ENCODE results near the gene ZMYND11.

Gene ZMYND11

DNA sequence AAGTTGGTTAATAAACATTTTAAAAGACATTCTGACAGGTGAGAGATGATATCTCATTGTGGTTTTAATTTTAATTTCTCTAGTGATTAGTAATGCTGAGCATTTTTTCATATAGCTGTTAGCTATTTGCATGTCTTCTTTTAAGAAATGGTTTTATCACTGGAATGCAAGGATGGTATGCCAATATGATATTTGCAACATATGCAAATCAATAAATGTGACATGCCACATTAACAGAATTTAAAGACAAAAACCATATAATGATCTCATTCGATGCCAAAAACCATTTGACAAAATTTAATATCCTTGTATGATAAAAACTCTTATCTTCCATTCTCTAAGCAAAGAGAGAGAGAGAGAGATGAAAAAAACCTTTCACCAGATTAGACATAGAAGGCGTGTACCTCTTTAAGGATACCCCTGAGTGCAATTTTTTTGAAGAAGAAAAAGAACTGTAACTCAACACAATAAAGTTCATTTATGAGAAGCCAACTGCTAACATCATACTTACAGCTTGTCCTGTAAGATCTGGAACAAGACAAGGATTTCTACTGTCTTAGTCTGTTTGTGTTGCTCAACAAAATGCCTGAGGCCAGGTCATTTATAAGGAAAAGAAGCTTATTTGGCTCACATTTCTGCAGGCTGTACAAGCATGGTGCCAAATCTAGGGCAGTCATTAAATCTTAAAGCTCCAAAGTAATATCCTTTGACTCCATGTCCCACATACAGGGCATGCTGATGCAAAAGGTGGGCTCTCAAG is 39.7 kb upstream of the ZMYND11 start:
- TF ChIP-seq, protein P1, sequence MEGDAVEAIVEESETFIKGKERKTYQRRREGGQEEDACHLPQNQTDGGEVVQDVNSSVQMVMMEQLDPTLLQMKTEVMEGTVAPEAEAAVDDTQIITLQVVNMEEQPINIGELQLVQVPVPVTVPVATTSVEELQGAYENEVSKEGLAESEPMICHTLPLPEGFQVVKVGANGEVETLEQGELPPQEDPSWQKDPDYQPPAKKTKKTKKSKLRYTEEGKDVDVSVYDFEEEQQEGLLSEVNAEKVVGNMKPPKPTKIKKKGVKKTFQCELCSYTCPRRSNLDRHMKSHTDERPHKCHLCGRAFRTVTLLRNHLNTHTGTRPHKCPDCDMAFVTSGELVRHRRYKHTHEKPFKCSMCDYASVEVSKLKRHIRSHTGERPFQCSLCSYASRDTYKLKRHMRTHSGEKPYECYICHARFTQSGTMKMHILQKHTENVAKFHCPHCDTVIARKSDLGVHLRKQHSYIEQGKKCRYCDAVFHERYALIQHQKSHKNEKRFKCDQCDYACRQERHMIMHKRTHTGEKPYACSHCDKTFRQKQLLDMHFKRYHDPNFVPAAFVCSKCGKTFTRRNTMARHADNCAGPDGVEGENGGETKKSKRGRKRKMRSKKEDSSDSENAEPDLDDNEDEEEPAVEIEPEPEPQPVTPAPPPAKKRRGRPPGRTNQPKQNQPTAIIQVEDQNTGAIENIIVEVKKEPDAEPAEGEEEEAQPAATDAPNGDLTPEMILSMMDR (IDR thresholded peaks at IDR 0.05; ENCODE audit: insufficient read depth, low read length, poor library complexity, severe bottlenecking) = no peak
- H3K27me3 ChIP-seq (replicated peaks; ENCODE audit: control insufficient read depth, insufficient read depth, low read length) = no peaks in the 10 kb centered on the region
- no peak for DNase-seq (ENCODE audit: extremely low read depth, insufficient read length)

DNA sequence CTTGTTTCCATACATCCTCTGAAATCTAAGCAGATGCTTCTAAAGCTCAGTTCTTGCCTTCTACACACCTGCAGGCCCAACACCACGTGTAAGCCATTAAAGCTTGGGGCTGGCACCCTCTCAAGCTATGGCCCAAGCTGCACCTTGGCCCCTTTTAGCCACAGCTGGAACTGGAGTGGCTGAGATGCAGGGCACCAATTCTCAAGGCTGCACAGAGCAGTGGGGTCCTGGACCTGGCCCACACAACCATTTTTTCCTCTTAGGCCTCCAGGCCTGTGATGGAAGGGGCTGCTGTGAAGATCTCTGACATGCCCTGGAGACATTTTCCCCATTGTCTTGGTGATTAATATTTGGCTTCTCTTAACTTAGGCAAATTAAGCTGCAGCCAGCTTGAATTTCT is 38.8 kb upstream of the ZMYND11 start:
- Histone ChIP-seq H3K36me3 (ENCODE audit: control insufficient read depth, insufficient read depth, low read length) (no peaks in the 10 kb centered on the region), H3K27me3 (replicated peaks; ENCODE audit: control insufficient read depth, insufficient read depth, low read length) (no peaks in the 10 kb centered on the region), H3K4me3 (replicated peaks; ENCODE audit: low read depth, low read length) (no peak overlapping the region)
- DNase-seq (ENCODE audit: extremely low read depth, insufficient read length) = no peak
- TF ChIP-seq, protein P1 (IDR thresholded peaks at IDR 0.05; ENCODE audit: insufficient read depth, low read length, poor library complexity, severe bottlenecking) = no peak

More for the DNA sequence above, 39.7 kb upstream of the ZMYND11 start:
- Histone ChIP-seq H3K4me3 (replicated peaks; ENCODE audit: low read depth, low read length) (no peak overlapping the region), H3K36me3 (ENCODE audit: control insufficient read depth, insufficient read depth, low read length) (no peaks in the 10 kb centered on the region)

DNA sequence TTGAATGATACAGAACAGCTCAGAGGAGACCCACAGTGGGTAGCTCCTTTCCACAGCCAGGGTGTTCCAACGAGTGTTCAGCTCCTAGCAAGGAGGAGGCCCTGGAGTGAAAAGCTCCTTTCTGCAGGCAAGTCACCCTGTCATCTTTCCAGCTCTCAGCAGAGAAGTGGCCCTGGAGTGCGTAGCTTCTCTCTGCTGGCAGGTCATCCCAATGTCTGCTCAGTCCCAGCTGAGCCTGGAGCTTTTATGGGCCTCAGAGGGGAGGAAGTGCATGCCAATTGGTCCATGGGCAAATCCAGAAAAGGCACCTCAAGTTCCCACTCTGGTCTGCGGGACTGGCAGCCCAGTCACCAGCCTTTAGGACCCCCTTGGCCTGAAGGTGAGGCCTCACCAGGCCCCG is 30.8 kb upstream of the ZMYND11 start:
- Histone ChIP-seq H3K4me3 (replicated peaks; ENCODE audit: low read depth, low read length) (no peak overlapping the region), H3K27me3 (replicated peaks; ENCODE audit: control insufficient read depth, insufficient read depth, low read length) (no peaks in the 10 kb centered on the region), H3K36me3 (ENCODE audit: control insufficient read depth, insufficient read depth, low read length) (no peaks in the 10 kb centered on the region)
- no peak for DNase-seq (ENCODE audit: extremely low read depth, insufficient read length)
- TF ChIP-seq, protein P1 (IDR thresholded peaks at IDR 0.05; ENCODE audit: insufficient read depth, low read length, poor library complexity, severe bottlenecking) = no peak

DNA sequence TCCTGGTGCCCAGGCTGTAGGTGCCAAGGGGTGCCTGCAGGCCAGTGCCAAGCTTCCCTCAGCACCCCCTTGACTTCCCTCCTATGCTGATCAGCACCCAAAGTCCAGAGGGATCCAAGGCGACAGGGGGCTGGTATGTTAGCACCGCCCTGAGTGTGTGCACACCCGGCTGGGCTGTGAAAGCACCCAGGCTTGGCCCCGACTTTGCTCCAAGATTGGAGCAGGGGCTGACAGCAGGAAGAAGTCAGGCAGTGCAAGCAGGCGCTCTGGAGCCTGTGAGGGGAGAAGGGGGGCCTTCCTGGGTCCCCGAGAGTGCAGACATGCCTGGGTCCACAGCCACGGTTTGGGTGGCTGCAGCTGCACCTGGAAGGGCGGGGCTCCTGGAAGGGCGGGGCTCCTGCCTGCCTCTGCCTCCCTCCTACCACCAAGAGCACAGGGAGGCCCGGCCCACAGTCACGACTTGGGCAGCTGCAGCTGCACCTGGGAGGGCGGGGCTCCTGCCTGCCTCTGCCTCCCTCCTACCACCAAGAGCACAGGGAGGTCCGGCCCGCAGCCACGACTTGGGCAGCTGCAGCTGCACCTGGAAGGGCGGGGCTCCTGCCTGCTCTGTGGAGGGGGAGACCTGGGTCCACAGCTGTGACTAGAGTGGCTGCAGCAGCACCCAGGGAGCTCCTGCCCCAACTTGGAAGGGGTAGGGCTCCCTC is 30.2 kb upstream of the ZMYND11 start:
- DNase-seq (ENCODE audit: extremely low read depth, insufficient read length) = no peak
- TF ChIP-seq, protein P1 (IDR thresholded peaks at IDR 0.05; ENCODE audit: insufficient read depth, low read length, poor library complexity, severe bottlenecking) = no peak
- no peaks in the 10 kb centered on the region for H3K36me3 ChIP-seq (ENCODE audit: control insufficient read depth, insufficient read depth, low read length)
- no peaks in the 10 kb centered on the region; the same call in 1 of the 2 replicates for H3K27me3 ChIP-seq (replicated peaks; ENCODE audit: control insufficient read depth, insufficient read depth, low read length)
- no peak overlapping the region for H3K4me3 ChIP-seq (replicated peaks; ENCODE audit: low read depth, low read length)

DNA sequence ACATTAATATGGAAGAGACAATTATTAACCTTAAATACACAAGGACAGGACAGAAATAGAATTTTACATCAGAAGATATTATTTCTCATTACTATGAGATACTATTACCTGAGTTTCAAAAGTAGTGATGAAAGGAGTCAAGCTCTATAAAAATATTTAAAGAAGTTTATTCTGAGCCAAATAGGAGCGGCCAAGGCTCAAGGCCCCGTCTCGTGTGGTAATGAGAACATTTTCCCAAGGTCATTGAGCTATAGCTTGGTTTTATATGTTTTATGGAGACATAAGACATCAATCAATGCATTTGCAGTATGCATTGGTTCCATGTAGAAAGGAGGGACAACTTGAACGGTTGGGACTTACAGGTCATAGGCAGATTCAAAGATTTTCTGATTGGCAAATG is 29.4 kb upstream of the ZMYND11 start:
- no peaks in the 10 kb centered on the region for H3K36me3 ChIP-seq (ENCODE audit: control insufficient read depth, insufficient read depth, low read length)
- no peak for DNase-seq (ENCODE audit: extremely low read depth, insufficient read length)
- TF ChIP-seq, protein P1 (IDR thresholded peaks at IDR 0.05; ENCODE audit: insufficient read depth, low read length, poor library complexity, severe bottlenecking) = no peak
- H3K4me3 ChIP-seq (replicated peaks; ENCODE audit: low read depth, low read length) = no peak overlapping the region
- H3K27me3 ChIP-seq (replicated peaks; ENCODE audit: control insufficient read depth, insufficient read depth, low read length) = no peaks in the 10 kb centered on the region; the same call in 1 of the 2 replicates

All from GM06990 (cell line).